Subcutaneous adipose tissue (tissue), 4 donors: ENCODE measurements around the gene SORCS3. TPM values are rescaled to one million over a fixed set of nuclear protein-coding genes. Genes with fewer than 3 reads are reported as not detected.

Experiments used
- CTCF ChIP-seq: fragments of 450-650 bp; IDR thresholded peaks from one replicate; pipeline ENCODE4 v1.5.1; 2016; ENCODE audit warnings: low read depth, mild to moderate bottlenecking, control low read depth, antibody characterized with exemption, moderate library complexity
- total RNA-seq, 4 donors: library from RNA; depleted of rRNA; stranded (reverse); fragments of >200 nt; gene quantifications; one replicate each; pipeline ENCODE4 v1.1.0, GENCODE V29; 2016

Gene SORCS3
- total RNA-seq, 4 donors from 2014 or later = not detected

GRCh38 chr10:104663076-104663475 is 22.0 kb downstream of the SORCS3 start:
- TF ChIP-seq CTCF = no peak

- no peak for TF ChIP-seq CTCF
These were observed 22.5 kb downstream of the SORCS3 start for GRCh38 chr10:104663563-104663962.

DNA sequence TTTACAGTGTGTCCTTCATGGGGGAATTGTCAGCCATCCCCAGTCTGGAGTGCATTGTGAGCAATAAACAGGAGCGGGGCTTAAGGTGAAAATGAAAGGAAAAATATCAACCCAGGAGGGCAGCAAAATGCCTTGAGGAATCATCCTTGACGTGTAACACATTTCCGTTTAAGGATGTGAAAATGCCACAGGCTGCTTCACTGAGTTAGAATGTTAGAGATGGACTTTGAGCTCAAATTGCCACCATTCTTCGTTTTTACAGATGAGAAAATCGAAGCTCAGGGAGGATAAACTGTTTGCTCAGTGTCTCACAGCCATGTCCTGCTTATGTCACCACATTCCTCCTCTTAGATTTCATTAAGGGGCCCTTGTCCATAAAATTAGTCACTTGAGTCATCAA is 23.1 kb downstream of the SORCS3 start:
- no peak for TF ChIP-seq CTCF

- TF ChIP-seq CTCF = no peak
These were observed 24.1 kb downstream of the SORCS3 start for GRCh38 chr10:104665174-104665573.

DNA sequence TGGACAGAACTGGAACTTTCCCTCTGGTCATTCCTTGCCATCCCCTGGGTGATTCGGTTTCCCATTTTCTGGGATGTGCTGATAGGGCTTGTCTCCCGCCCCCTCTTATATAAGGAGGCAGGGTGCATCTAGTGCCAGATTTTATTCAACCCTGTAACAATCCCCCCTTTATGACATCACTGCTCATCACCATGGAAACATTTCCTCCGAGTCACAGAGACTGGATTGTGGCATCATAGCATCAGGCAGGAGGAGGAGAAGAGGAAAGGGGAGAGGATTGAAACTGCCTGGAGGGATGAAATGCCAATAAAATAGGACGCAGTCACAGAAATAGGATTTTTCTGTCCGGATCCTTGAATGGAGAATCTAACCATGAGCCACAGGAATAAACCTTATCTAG is 25.0 kb downstream of the SORCS3 start:
- no peak for TF ChIP-seq CTCF

DNA sequence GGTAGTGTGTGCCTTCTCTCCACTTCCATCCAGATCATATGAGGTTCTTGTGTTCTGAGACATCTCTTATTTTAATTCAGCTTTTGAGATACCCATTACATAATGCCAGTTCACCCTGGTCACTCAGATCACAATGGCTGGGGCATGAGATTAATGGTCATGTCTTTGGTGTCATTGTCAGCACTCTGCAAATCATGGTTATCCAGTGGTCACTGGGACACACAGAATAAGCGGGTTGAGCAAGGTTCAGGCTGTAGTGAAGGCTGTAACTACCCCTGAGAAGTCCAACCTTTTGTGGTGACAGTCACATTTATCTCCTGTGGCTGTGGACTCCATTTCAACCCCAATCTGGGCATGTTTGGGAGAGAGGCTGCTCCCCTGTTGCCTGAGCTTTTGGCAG is 35.8 kb downstream of the SORCS3 start:
- TF ChIP-seq CTCF = no peak

DNA sequence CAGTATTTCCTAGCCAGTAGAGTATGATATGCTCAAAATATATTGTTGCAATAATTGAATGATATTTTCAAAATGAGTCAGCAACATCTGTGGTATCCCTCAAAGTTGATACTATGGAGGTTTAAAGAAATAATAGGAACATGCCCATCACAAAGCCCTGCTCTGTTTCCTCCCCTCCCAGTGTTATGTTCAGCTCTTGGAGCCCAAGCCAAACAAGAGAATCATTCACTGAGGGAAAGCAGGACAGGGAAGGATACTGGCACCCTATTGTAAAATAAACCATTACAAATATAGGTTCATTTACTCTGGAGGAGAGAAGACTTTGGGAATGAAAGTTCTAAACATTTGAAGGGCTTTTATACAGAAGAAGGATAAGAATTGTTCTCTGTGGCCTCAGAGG is 37.6 kb downstream of the SORCS3 start:
- TF ChIP-seq CTCF = no peak
